CD8-positive, alpha-beta memory T cell (primary cell): Measurements from ENCODE around the gene DCP2. TPM values are rescaled to one million over a fixed set of nuclear protein-coding genes. Genes with fewer than 3 reads are reported as not detected.
"Not testable (repeated sequence)": the region's sequence is repeated elsewhere in the genome, so short reads cannot be mapped to it uniquely, and the experiment has no call there.

Source experiments
- CTCF ChIA-PET: fragments of 350-600 bp; sonication (Branson Sonifier 250); formaldehyde crosslinking; loops from one replicate; lab custom pipeline; 2021; ENCODE audit warnings: antibody characterized with exemption; lab: Charles Lee
- POLR2A ChIA-PET: fragments of 350-600 bp; sonication (Branson Sonifier 250); formaldehyde crosslinking; loops from one replicate; lab custom pipeline; 2021; ENCODE audit warnings: antibody characterized with exemption; lab: Charles Lee
- DNase-seq, 5 donors: peaks; one replicate each; pipeline versions ENCODE4 v3.0.0 to v3.0.0-alpha.2; 2020 to 2022; ENCODE audit warnings: mixed read lengths in 1 of 5
- H3K27ac ChIP-seq: one replicate; pipeline ENCODE4 v1.7.0; 2013; ENCODE audit warnings: low read depth, mild to moderate bottlenecking, low read length, moderate library complexity
- H3K27me3 ChIP-seq: 2 replicates; pipeline ENCODE4 v1.7.0; 2013; ENCODE audit warnings: low read length, mild to moderate bottlenecking; ENCODE audit not compliant: insufficient read depth, poor library complexity, severe bottlenecking
- H3K36me3 ChIP-seq: 2 replicates; pipeline ENCODE4 v1.7.0; 2013; ENCODE audit warnings: mild to moderate bottlenecking, low read length, moderate library complexity; ENCODE audit not compliant: insufficient read depth
- H3K4me1 ChIP-seq: 2 replicates; pipeline ENCODE4 v1.7.0; 2013; ENCODE audit warnings: mild to moderate bottlenecking, low read length, moderate library complexity; ENCODE audit not compliant: insufficient read depth
- H3K4me3 ChIP-seq: 2 replicates; pipeline ENCODE4 v1.7.0; 2013; ENCODE audit warnings: mild to moderate bottlenecking, low read length
- H3K9me3 ChIP-seq: 2 replicates; pipeline ENCODE4 v1.7.0; 2013; ENCODE audit warnings: mild to moderate bottlenecking, low read length
- H3K27ac Mint-ChIP-seq, 8 donors: one replicate each; pipeline ENCODE4 v1.8.0; 2020 to 2021; ENCODE audit warnings: mixed read lengths in 8 of 8, mild to moderate bottlenecking in 6 of 8, inconsistent platforms in 3 of 8, moderate library complexity in 3 of 8
- H3K27me3 Mint-ChIP-seq, 2 donors: one replicate each; pipeline ENCODE4 v1.8.0; 2020 to 2021; ENCODE audit warnings: mixed read lengths in 2 of 2, mild to moderate bottlenecking in 1 of 2, moderate library complexity in 1 of 2
- H3K36me3 Mint-ChIP-seq, 3 donors: one replicate each; pipeline ENCODE4 v1.8.0; 2020 to 2021; ENCODE audit warnings: mixed read lengths in 3 of 3, inconsistent platforms in 1 of 3, mild to moderate bottlenecking in 1 of 3
- H3K4me1 Mint-ChIP-seq, 3 donors: one replicate each; pipeline ENCODE4 v1.8.0; 2020 to 2021; ENCODE audit warnings: mixed read lengths in 3 of 3, inconsistent platforms in 1 of 3, mild to moderate bottlenecking in 1 of 3
- H3K4me3 Mint-ChIP-seq, 7 donors: one replicate each; pipeline ENCODE4 v1.8.0; 2020 to 2021; ENCODE audit warnings: mixed read lengths in 7 of 7, mild to moderate bottlenecking in 6 of 7, moderate library complexity in 4 of 7, inconsistent platforms in 2 of 7
- H3K9me3 Mint-ChIP-seq, 5 donors: one replicate each; pipeline ENCODE4 v1.8.0; 2020 to 2022; ENCODE audit warnings: mixed read lengths in 5 of 5, mild to moderate bottlenecking in 3 of 5, moderate library complexity in 2 of 5, inconsistent platforms in 1 of 5
- polyA plus RNA-seq: library from polyadenylated mRNA; unstranded; fragments of 300-500 nt; fragmentation: Illumina TruSeq; gene quantifications from one replicate; pipeline ENCODE4 v1.2.3, GENCODE V29; 2021
- total RNA-seq, 2 experiments: library from RNA; stranded (reverse); gene quantifications; one replicate each; pipeline ENCODE4 v1.2.3, GENCODE V29; 2021

The DCP2 gene
- total and polyA plus RNA-seq, 3 experiments from 2014 or later: 54.5 to 61.5 (median 59.5) TPM

- Mint-ChIP-seq H3K4me3 (no peak overlapping the region), H3K27ac (peak overlapping the region in 2 of 8 donors; percentile 2 to 9), H3K27me3 (peaks cover 0 to under 1% of the 10 kb centered on the region in 2 donors), H3K4me1 (peaks cover 5 to 13% (median 10%) of the 10 kb centered on the region in 3 donors), H3K36me3 (no peaks in the 10 kb centered on the region), H3K9me3 (no peaks in the 10 kb centered on the region)
- CTCF ChIA-PET: no interaction called here
- H3K36me3 ChIP-seq: no peaks in the 10 kb centered on the region
- no peak overlapping the region for H3K27ac ChIP-seq
- POLR2A ChIA-PET: interaction anchor here (0.6 kb wide), 1 partner anchor 39 kb away, joined by 4 read pairs; no protein-coding TSS in a partner anchor
- no peaks in the 10 kb centered on the region for H3K27me3 ChIP-seq
- no peak for DNase-seq
- H3K4me1 ChIP-seq: no peaks in the 10 kb centered on the region
- H3K4me3 ChIP-seq: no peak overlapping the region
- no peaks in the 10 kb centered on the region for H3K9me3 ChIP-seq
These were observed 18.2 kb upstream of the DCP2 start for GRCh38 chr5:112958093-112959088.

GRCh38 chr5:112959872-112960271 lies 16.7 kb upstream of the DCP2 start:
- H3K9me3 ChIP-seq, CTCF ChIA-PET, H3K4me3 ChIP-seq, H3K27ac ChIP-seq, H3K36me3 Mint-ChIP-seq, H3K4me1 ChIP-seq, DNase-seq, POLR2A ChIA-PET, H3K4me3 Mint-ChIP-seq, H3K27me3 ChIP-seq, H3K27me3 Mint-ChIP-seq, H3K36me3 ChIP-seq, H3K9me3 Mint-ChIP-seq: not testable (repeated sequence)
- Mint-ChIP-seq H3K4me1 (peaks cover 8 to 21% (median 18%) of the 10 kb centered on the region in 3 donors), H3K27ac (peak overlapping the region in 1 of 8 donors; percentile 33)

GRCh38 chr5:112960315-112960714 lies 16.3 kb upstream of the DCP2 start:
- no peak overlapping the region for H3K27ac ChIP-seq
- H3K36me3 ChIP-seq: no peaks in the 10 kb centered on the region
- ChIA-PET CTCF (interaction anchor here (0.7 to 1.0 kb wide), 2 partner anchors 11 to 45 kb away, joined by 3 to 4 read pairs; no protein-coding TSS in a partner anchor), POLR2A (no interaction called here)
- Mint-ChIP-seq H3K4me1 (peaks cover 8 to 21% (median 18%) of the 10 kb centered on the region in 3 donors), H3K27me3 (no peaks in the 10 kb centered on the region), H3K4me3 (no peak overlapping the region), H3K27ac (peak overlapping the region in 1 of 8 donors; percentile 48), H3K9me3 (no peaks in the 10 kb centered on the region), H3K36me3 (no peaks in the 10 kb centered on the region)
- DNase-seq: no peak
- H3K4me3 ChIP-seq: no peak overlapping the region
- H3K27me3 ChIP-seq: no peaks in the 10 kb centered on the region
- peaks cover 6% of the 10 kb centered on the region for H3K4me1 ChIP-seq
- H3K9me3 ChIP-seq: no peaks in the 10 kb centered on the region

GRCh38 chr5:112960863-112961504 lies 15.6 kb upstream of the DCP2 start:
- Mint-ChIP-seq H3K27me3 (no peaks in the 10 kb centered on the region), H3K27ac (no peak overlapping the region), H3K4me1 (peaks cover 8 to 21% (median 18%) of the 10 kb centered on the region in 3 donors), H3K4me3 (no peak overlapping the region), H3K9me3 (no peaks in the 10 kb centered on the region), H3K36me3 (no peaks in the 10 kb centered on the region)
- ChIA-PET POLR2A (no interaction called here), CTCF (interaction anchor here (0.7 to 1.7 kb wide), 4 partner anchors 12 to 45 kb away, joined by 3 to 4 read pairs (median 4); no protein-coding TSS in a partner anchor)
- Histone ChIP-seq H3K36me3 (no peaks in the 10 kb centered on the region), H3K4me3 (no peak overlapping the region), H3K4me1 (peaks cover 6% of the 10 kb centered on the region), H3K9me3 (no peaks in the 10 kb centered on the region), H3K27me3 (no peaks in the 10 kb centered on the region), H3K27ac (no peak overlapping the region)
- DNase-seq: no peak

- not testable (repeated sequence) for H3K27me3 ChIP-seq, H3K36me3 ChIP-seq, H3K4me3 ChIP-seq, H3K4me3 Mint-ChIP-seq, H3K36me3 Mint-ChIP-seq, H3K4me1 ChIP-seq, DNase-seq, H3K27me3 Mint-ChIP-seq, H3K9me3 Mint-ChIP-seq, H3K9me3 ChIP-seq, H3K27ac ChIP-seq
- CTCF ChIA-PET: interaction anchor here (0.6 to 4.1 kb wide), 4 partner anchors 33 to 115 kb away, joined by 3 to 28 read pairs (median 6); partner anchors contain the start of gene REEP5
- Mint-ChIP-seq H3K27ac (peak overlapping the region in 1 of 8 donors; percentile 71), H3K4me1 (peaks cover 8 to 20% (median 14%) of the 10 kb centered on the region in 3 donors)
- POLR2A ChIA-PET: interaction anchor here (0.7 kb wide), 1 partner anchor 40 kb away, joined by 3 read pairs; no protein-coding TSS in a partner anchor
These were observed 13.2 kb upstream of the DCP2 start for GRCh38 chr5:112963374-112963733.

GRCh38 chr5:112965733-112966306 lies 10.8 kb upstream of the DCP2 start:
- POLR2A ChIA-PET: no interaction called here
- no peak for DNase-seq
- CTCF ChIA-PET: interaction anchor here (1.6 to 4.1 kb wide), 2 partner anchors 44 to 117 kb away, joined by 3 to 28 read pairs; partner anchors contain the start of gene REEP5
- no peak overlapping the region for H3K27ac ChIP-seq
- no peaks in the 10 kb centered on the region for H3K9me3 Mint-ChIP-seq
- peaks cover 6% of the 10 kb centered on the region for H3K4me1 ChIP-seq
- H3K4me1 Mint-ChIP-seq: peaks cover 6 to 17% (median 11%) of the 10 kb centered on the region in 3 donors
- H3K4me3 Mint-ChIP-seq: no peak overlapping the region
- no peaks in the 10 kb centered on the region for H3K36me3 Mint-ChIP-seq
- H3K27ac Mint-ChIP-seq: no peak overlapping the region
- no peaks in the 10 kb centered on the region for H3K9me3 ChIP-seq
- H3K27me3 Mint-ChIP-seq: no peaks in the 10 kb centered on the region
- no peaks in the 10 kb centered on the region for H3K36me3 ChIP-seq
- H3K27me3 ChIP-seq: no peaks in the 10 kb centered on the region
- H3K4me3 ChIP-seq: no peak overlapping the region

GRCh38 chr5:112967520-112968083 lies 9.0 kb upstream of the DCP2 start:
- Histone ChIP-seq H3K9me3 (no peaks in the 10 kb centered on the region), H3K27ac (no peak overlapping the region), H3K36me3 (no peaks in the 10 kb centered on the region), H3K27me3 (no peaks in the 10 kb centered on the region), H3K4me3 (no peak overlapping the region), H3K4me1 (peaks cover 6% of the 10 kb centered on the region)
- H3K27me3 Mint-ChIP-seq: no peaks in the 10 kb centered on the region
- H3K4me1 Mint-ChIP-seq: peaks cover 6 to 17% (median 11%) of the 10 kb centered on the region in 3 donors
- no peak overlapping the region for H3K4me3 Mint-ChIP-seq
- H3K27ac Mint-ChIP-seq: no peak overlapping the region
- ChIA-PET CTCF (interaction anchor here (0.5 to 1.6 kb wide), 7 partner anchors 8 to 277 kb away, joined by 3 to 5 read pairs (median 3); no protein-coding TSS in a partner anchor), POLR2A (no interaction called here)
- no peaks in the 10 kb centered on the region for H3K36me3 Mint-ChIP-seq
- no peaks in the 10 kb centered on the region for H3K9me3 Mint-ChIP-seq
- DNase-seq: no peak
